ENCODE data around the gene CLBA1.

- TF ChIP-seq CTCF (IDR thresholded peaks at IDR 0.05) (no peak), ZFX (IDR thresholded peaks at IDR 0.05; ENCODE audit: borderline replicate concordance) (no peak)
These were observed 38.3 kb downstream of the CLBA1 start for GRCh38 chr14:105023791-105024480.

All from 22Rv1 (cell line).